A673 (cell line): ENCODE measurements around the gene RCAN3.

Experiments used
- EZH2 ChIP-seq: fragments of 200-600 bp; sonication (generic); IDR thresholded peaks from 2 replicates; pipeline ENCODE4 v1.6.1; 2017; ENCODE audit warnings: borderline replicate concordance, low read depth, mild to moderate bottlenecking, mixed read lengths, antibody characterized with exemption, low read length; ENCODE audit not compliant: poor library complexity, severe bottlenecking
- TF ChIP-seq, protein P1 (sequence below): fragments of 300-800, 200-600 bp; sonication (generic); conservative IDR thresholded peaks from 2 replicates; pipeline ENCODE4 v1.5.1; 2017; ENCODE audit warnings: low read depth, mild to moderate bottlenecking, antibody characterized with exemption, low read length, moderate library complexity, mixed read lengths

DNA sequence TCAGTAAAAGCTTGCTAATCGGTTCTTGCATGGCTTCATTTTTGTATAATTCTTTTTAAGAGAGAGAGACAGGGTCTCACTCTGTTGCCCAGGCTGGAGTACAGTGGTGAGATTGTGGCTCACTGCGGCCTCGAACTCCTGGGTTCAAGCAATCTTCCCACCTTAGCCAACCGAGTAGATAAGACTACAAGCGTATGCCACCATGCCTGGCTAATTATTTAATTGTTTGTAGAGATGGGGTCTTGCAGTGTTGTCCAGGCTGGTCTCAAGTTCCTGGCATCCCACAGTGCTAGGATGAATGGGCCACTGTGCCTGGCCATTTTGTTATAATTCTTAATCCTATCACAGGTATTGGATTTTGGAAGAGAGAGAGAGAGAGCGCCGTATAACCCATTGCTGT, 23.4 kb downstream of the RCAN3 start:
- TF ChIP-seq, protein P1, sequence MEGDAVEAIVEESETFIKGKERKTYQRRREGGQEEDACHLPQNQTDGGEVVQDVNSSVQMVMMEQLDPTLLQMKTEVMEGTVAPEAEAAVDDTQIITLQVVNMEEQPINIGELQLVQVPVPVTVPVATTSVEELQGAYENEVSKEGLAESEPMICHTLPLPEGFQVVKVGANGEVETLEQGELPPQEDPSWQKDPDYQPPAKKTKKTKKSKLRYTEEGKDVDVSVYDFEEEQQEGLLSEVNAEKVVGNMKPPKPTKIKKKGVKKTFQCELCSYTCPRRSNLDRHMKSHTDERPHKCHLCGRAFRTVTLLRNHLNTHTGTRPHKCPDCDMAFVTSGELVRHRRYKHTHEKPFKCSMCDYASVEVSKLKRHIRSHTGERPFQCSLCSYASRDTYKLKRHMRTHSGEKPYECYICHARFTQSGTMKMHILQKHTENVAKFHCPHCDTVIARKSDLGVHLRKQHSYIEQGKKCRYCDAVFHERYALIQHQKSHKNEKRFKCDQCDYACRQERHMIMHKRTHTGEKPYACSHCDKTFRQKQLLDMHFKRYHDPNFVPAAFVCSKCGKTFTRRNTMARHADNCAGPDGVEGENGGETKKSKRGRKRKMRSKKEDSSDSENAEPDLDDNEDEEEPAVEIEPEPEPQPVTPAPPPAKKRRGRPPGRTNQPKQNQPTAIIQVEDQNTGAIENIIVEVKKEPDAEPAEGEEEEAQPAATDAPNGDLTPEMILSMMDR: no peak
- no peak for TF ChIP-seq EZH2
